Stimulated activated CD8-positive, alpha-beta memory T cell treated with anti-CD3 and anti-CD28 coated beads, Interleukin-15, amount 100 ng/mL, for 24 hours (primary cell): ENCODE measurements around the gene HGFAC.
A peak's percentile ranks its signal among the peaks of the same experiment; 100 is the strongest.

Experiments
- DNase-seq: peaks from one replicate; pipeline ENCODE4 v3.0.0-alpha.2; 2020; ENCODE audit warnings: low read depth

HGFAC gene

GRCh38 chr4:3473996-3474765 is 32.4 kb downstream of the HGFAC start:
- no peak for DNase-seq

GRCh38 chr4:3475041-3475712 is 33.4 kb downstream of the HGFAC start:
- no peak for DNase-seq

GRCh38 chr4:3475713-3476260 is 34.0 kb downstream of the HGFAC start:
- no peak for DNase-seq

GRCh38 chr4:3476341-3476747 is 34.6 kb downstream of the HGFAC start:
- no peak for DNase-seq

GRCh38 chr4:3476936-3477749 is 35.4 kb downstream of the HGFAC start:
- no peak for DNase-seq

GRCh38 chr4:3477750-3478430 is 36.1 kb downstream of the HGFAC start:
- DNase-seq = no peak

GRCh38 chr4:3478446-3479357 is 36.9 kb downstream of the HGFAC start:
- DNase-seq = no peak

GRCh38 chr4:3479358-3480101 is 37.8 kb downstream of the HGFAC start:
- DNase-seq = no peak

- DNase-seq = peak; percentile 59
Observed at GRCh38 chr4:3480528-3481112, 38.9 kb downstream of the HGFAC start.

GRCh38 chr4:3481113-3481531 is 39.4 kb downstream of the HGFAC start:
- no peak for DNase-seq

GRCh38 chr4:3481783-3482393 is 40.1 kb downstream of the HGFAC start:
- DNase-seq = no peak

- no peak for DNase-seq
Observed at GRCh38 chr4:3482707-3483106, 40.9 kb downstream of the HGFAC start.

- DNase-seq = no peak
Observed at GRCh38 chr4:3483471-3483921, 41.7 kb downstream of the HGFAC start.

GRCh38 chr4:3484057-3484973 is 42.5 kb downstream of the HGFAC start:
- DNase-seq = no peak

GRCh38 chr4:3485011-3485791 is 43.4 kb downstream of the HGFAC start:
- no peak for DNase-seq

GRCh38 chr4:3485886-3486540 is 44.2 kb downstream of the HGFAC start:
- DNase-seq = no peak
